VCaP (cell line): ENCODE measurements around the gene TMEM120B.

Experiments used
- H3K27ac ChIP-seq: fragments of 450-650 bp; 2 replicates; pipeline ENCODE4 v1.5.1; 2017
- TF ChIP-seq, protein P1 (sequence below): fragments of 450-650 bp; conservative IDR thresholded peaks from 2 replicates; pipeline ENCODE4 v1.5.1; 2017; ENCODE audit warnings: mild to moderate bottlenecking, moderate library complexity

TMEM120B gene

DNA sequence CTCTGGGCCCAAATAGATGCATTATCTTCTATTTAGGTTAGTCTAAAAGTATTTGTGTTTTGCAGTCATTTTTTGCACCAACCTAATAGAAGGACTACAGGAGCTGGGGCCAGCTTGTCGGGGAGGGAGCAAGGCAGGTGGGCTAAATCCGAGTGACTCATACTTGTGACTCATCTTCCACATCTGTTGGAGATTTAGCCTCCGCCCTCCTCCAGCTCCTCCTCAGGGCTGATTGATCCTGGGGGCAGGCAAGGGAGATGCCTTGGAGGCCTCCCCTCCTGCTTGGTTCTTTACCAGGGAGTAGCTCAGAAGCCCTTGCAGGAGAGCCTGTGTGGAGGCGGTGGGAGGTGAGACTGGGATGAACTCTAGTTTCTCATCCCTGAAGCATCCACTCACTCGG, 53.0 kb downstream of the TMEM120B start:
- TF ChIP-seq, protein P1, sequence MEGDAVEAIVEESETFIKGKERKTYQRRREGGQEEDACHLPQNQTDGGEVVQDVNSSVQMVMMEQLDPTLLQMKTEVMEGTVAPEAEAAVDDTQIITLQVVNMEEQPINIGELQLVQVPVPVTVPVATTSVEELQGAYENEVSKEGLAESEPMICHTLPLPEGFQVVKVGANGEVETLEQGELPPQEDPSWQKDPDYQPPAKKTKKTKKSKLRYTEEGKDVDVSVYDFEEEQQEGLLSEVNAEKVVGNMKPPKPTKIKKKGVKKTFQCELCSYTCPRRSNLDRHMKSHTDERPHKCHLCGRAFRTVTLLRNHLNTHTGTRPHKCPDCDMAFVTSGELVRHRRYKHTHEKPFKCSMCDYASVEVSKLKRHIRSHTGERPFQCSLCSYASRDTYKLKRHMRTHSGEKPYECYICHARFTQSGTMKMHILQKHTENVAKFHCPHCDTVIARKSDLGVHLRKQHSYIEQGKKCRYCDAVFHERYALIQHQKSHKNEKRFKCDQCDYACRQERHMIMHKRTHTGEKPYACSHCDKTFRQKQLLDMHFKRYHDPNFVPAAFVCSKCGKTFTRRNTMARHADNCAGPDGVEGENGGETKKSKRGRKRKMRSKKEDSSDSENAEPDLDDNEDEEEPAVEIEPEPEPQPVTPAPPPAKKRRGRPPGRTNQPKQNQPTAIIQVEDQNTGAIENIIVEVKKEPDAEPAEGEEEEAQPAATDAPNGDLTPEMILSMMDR: no peak
- no peak overlapping the region for H3K27ac ChIP-seq

DNA sequence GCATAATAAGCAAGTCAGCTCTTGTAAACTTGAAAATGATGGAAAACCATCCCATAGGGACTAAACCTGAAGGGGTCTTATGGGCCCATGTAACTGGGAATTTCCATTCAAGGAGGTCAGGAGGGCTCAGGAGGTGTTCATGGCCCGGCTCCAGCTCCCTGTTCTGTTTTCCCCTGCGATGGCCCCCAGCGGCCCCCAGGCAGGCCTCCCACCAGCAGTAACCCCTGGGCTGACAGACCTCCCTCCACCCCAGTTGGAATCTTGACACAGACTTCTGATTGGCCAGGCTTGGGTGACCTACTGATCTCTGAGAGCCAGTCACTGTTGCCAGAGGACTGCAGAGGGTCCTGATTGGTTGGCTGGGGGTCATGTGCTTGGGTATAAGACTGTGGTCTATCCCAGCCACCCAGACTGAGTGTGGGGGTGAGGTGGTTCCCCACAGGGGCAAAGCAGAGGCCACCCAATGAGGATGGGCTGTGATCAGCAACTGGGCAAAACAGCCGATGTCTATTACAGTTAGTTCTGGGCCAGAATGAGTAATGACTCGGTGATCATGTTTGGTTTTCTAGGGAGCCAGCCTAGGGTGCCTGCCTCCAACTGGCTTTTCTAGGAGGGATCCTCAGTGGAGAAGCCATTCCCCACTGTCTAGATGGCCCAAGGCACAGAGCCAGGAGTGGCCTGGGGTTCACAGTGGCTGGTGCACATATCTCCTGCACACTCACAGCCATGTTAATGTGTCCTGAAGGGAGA, 53.9 kb downstream of the TMEM120B start:
- TF ChIP-seq, protein P1: no peak
- H3K27ac ChIP-seq: no peak overlapping the region

DNA sequence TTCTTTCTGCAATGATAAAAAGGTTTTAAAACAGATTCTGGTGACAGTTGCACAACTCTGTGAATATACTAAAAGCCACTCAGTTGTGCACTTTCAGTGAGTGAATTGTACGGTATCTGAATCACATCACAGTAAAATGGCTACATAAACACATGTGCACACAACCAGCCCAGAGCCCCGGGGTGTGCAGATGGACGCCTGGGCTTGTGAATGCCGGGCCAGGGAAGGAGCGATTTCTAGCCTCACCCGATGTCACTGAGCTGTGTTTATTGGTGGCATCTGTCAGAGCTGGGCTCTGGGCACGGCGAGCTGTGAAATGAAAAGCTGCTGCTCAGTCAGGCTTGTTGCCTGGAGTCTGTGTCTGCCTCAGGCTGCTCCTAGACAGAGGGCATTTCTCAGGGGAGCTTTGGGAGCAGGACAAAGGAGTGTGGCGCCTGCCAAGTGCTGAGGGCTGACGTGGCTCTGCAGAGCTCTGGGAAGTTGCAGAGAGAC, 55.0 kb downstream of the TMEM120B start:
- H3K27ac ChIP-seq: no peak overlapping the region
- TF ChIP-seq, protein P1: no peak

DNA sequence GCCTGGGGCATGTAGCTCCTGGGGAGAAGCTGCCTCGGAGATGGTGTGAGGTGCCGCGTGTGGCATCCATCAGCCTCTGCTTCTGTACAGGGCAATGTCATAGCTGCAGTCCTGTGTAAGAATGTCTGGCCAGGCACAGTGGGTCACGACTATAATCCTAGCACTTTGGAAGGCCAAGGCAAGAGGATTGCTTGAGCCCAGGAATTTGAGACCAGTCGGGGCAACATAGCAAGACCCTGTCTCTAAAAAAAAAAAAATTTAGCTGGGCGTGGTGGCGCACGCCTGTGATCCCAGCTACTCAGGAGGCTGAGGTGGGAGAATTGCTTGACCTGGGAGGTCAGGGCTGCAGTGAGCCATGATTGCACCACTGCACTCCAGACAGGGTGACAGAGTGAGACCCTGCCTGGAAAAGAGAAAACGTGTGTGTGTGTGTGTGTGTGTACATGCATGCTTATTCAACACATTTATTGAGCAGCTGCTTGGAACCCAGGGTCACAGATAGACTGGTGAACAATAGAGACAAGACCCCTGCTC, 56.8 kb downstream of the TMEM120B start:
- TF ChIP-seq, protein P1: no peak
- H3K27ac ChIP-seq: no peak overlapping the region

DNA sequence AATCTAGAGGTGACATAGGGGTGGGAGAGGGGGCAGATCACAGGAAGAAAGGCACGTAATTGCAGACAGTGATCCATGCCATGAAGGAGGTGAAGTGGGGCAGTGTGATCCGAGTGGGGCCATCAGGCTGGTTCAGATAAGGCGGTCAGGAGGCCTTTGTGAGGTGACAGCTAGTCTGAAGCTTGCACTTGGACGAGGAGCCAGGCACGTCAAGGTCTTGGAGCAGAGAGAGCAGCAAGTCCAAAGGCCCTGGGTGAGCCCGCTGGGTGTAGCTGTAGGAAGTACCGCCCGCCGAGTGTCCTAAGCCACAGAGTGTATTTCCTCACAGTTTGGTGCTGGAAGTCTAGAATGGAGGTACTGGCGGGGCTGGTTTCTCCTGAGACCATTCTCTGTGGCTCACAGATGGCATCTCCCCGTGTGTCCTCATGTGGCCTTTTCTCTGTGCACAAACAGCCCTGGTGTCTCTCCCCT, 57.3 kb downstream of the TMEM120B start:
- H3K27ac ChIP-seq: 0 out of 2 replicates have a peak overlapping the region, but pooled peaks have one; percentile 1
- TF ChIP-seq, protein P1: no peak

DNA sequence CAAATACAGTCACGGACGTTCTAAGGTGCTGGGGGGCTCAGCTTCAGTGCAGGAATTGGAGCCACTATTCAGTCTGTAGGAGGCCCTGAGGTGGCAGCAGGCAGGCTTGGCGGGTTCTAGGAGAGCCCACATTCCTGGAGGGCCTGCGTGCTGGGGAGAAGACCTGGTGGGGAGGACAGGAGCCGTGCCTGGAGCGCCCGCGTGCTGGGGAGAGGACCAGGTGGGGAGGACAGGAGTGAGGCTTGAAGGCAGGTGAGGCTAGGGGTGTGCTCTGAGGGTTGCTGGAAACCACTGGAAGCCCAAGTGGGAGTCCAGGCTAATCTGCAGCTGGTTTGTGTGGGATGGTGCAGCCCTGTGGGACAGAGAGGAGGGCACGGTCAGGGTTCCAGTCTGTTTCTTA, 57.8 kb downstream of the TMEM120B start:
- H3K27ac ChIP-seq: 0 out of 2 replicates have a peak overlapping the region, but pooled peaks have one; percentile 1

More for the DNA sequence above, 57.8 kb downstream of the TMEM120B start:
- TF ChIP-seq, protein P1: no peak
